Muscle of leg (tissue), 16 donors: ENCODE measurements around the gene TTLL3. TPM values are rescaled to one million over a fixed set of nuclear protein-coding genes. Genes with fewer than 3 reads are reported as not detected.

Source experiments
- DNase-seq: peaks from one replicate; pipeline ENCODE4 v3.0.0; 2013
- H3K27ac ChIP-seq: one replicate; pipeline ENCODE4 v1.5.1; 2013; ENCODE audit warnings: mild to moderate bottlenecking, low read length, control low read depth
- H3K27me3 ChIP-seq: one replicate; pipeline ENCODE4 v1.6.1; 2013; ENCODE audit warnings: low read length; ENCODE audit not compliant: control insufficient read depth, insufficient read depth
- H3K36me3 ChIP-seq: one replicate; pipeline ENCODE4 v1.6.1; 2013; ENCODE audit warnings: low read length; ENCODE audit not compliant: control insufficient read depth, insufficient read depth
- H3K4me1 ChIP-seq: one replicate; pipeline ENCODE4 v1.6.1; 2013; ENCODE audit warnings: low read length; ENCODE audit not compliant: control insufficient read depth, insufficient read depth
- H3K4me3 ChIP-seq: one replicate; pipeline ENCODE4 v1.5.1; 2013; ENCODE audit warnings: low read length, control low read depth
- H3K9me3 ChIP-seq: replicated peaks from 2 replicates; pipeline ENCODE4 v1.6.1; 2013; ENCODE audit warnings: low read depth, low read length; ENCODE audit not compliant: control insufficient read depth
- WGBS: methylation state at CpG from one replicate; pipeline ENCODE4 v1.1.5; 2013; ENCODE audit warnings: missing lambda C conversion rate; ENCODE audit not compliant: insufficient coverage; 5-methylcytosine and 5-hydroxymethylcytosine counted together
- long read RNA-seq, 11 donors: transcript quantifications; one replicate each; lab custom pipeline, GENCODE V29; 2026
- polyA plus RNA-seq, 8 donors: library from polyadenylated mRNA; unstranded; fragments of 120-200 nt; gene quantifications; one replicate each; pipeline versions ENCODE4 v1.2.1 to v1.2.3, GENCODE V29; 2013; ENCODE audit warnings: inconsistent platforms in 1 of 8, low replicate concordance in 1 of 8; ENCODE audit not compliant: insufficient read length in 8 of 8, insufficient read depth in 1 of 8
- total RNA-seq: library from RNA; stranded (reverse); fragments of 120-200 nt; gene quantifications from one replicate; pipeline ENCODE4 v1.2.4, GENCODE V29; 2013

TTLL3 gene, protein sequence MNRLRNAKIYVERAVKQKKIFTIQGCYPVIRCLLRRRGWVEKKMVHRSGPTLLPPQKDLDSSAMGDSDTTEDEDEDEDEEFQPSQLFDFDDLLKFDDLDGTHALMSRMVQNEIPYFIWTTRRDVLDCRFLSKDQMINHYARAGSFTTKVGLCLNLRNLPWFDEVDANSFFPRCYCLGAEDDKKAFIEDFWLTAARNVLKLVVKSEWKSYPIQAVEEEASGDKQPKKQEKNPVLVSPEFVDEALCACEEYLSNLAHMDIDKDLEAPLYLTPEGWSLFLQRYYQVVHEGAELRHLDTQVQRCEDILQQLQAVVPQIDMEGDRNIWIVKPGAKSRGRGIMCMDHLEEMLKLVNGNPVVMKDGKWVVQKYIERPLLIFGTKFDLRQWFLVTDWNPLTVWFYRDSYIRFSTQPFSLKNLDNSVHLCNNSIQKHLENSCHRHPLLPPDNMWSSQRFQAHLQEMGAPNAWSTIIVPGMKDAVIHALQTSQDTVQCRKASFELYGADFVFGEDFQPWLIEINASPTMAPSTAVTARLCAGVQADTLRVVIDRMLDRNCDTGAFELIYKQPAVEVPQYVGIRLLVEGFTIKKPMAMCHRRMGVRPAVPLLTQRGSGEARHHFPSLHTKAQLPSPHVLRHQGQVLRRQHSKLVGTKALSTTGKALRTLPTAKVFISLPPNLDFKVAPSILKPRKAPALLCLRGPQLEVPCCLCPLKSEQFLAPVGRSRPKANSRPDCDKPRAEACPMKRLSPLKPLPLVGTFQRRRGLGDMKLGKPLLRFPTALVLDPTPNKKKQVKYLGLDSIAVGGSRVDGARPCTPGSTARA
- total RNA-seq (21.4 TPM), polyA plus RNA-seq (10 to 100 TPM; 12.6 to 35.7 (median 27.1) TPM)
- long read RNA-seq, donor 1, partial matches to known transcripts: 0 of 2 reads
- long read RNA-seq, donor 1, other reads (novel, unspliced or antisense): 0 of 2 reads
- long read RNA-seq, donor 2: 0 reads
- long read RNA-seq, donor 3, partial matches to known transcripts: 28 of 30 reads
- long read RNA-seq, donor 3, other reads (novel, unspliced or antisense): 0 of 30 reads
- long read RNA-seq, donor 4, partial matches to known transcripts: 0 of 1 reads
- long read RNA-seq, donor 4, other reads (novel, unspliced or antisense): 0 of 1 reads
- long read RNA-seq, donor 5, full-length matches to known transcripts: 2 of 43 reads
- long read RNA-seq, donor 5, partial matches to known transcripts: 7 of 43 reads
- long read RNA-seq, donor 5, other reads (novel, unspliced or antisense): 34 of 43 reads
- long read RNA-seq, donor 6, full-length matches to known transcripts: 5 of 5 reads
- long read RNA-seq, donor 6, partial matches to known transcripts: 0 of 5 reads
- long read RNA-seq, donor 6, other reads (novel, unspliced or antisense): 0 of 5 reads
- long read RNA-seq, donor 7: 0 reads
- long read RNA-seq, donor 8: 0 reads
- long read RNA-seq, donor 9, full-length matches to known transcripts: 3 of 3 reads
- long read RNA-seq, donor 9, partial matches to known transcripts: 0 of 3 reads
- long read RNA-seq, donor 9, other reads (novel, unspliced or antisense): 0 of 3 reads
- long read RNA-seq, donor 10, full-length matches to known transcripts: 5 of 5 reads
- long read RNA-seq, donor 10, partial matches to known transcripts: 0 of 5 reads
- long read RNA-seq, donor 10, other reads (novel, unspliced or antisense): 0 of 5 reads
- long read RNA-seq, donor 11, full-length matches to known transcripts: 2 of 2 reads
- long read RNA-seq, donor 11, partial matches to known transcripts: 0 of 2 reads
- long read RNA-seq, donor 11, other reads (novel, unspliced or antisense): 0 of 2 reads

DNA sequence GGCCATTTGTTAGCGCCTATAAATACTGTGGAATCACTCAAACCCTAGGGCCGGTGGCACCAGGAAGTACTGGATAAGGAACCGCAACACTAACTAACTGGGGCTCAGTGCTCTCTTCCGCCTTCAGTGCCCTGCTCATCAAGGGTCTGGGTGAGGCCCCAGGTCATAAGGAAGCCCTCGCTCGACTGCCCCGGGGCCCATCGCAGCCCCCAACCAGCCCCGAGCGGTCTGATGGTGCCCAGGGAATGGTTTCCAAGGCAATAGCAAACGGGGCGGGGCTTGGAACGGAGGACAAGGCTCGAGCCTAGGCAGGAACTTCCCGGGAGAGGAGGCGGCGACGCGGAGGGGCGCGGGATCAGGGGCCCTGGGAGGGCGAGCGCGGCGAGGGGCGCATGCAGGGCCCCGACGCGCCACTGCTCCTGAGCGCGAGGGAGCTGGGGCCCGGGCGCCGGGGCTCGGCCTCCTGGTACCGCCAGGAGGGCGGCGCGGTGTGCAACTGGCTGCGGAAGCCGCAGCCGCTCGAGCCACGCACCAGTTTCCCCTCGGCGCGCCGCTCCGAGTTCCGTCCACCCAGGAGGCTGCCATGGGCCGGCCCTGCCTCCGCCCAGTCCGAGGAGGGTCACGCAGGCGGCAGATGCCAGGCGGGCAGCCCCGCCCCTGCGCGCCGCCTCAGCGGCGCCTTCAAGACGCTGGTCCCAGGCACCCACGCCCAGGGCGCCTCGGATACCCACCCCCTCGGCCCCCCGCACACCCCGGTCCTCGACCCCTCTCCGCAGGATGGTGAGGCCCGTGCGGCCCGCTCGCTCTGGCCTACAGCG lies at the start of gene TTLL3:
TTLL3 (plus strand) TSS at position 648 of the 818 bp plus-strand sequence. CDS start 400 bp downstream, outside the sequence.
- no peaks in the 10 kb centered on the region for H3K27me3 ChIP-seq
- under 1% methylated on average over 64 of the region's 76 CpGs for WGBS
- peaks cover 21% of the 10 kb centered on the region for H3K4me1 ChIP-seq
- H3K36me3 ChIP-seq: peaks cover 42% of the 10 kb centered on the region
- peak within 1 kb of the TSS; percentile 51 for H3K4me3 ChIP-seq
- no peaks in the 10 kb centered on the region for H3K9me3 ChIP-seq
- DNase-seq: peak; percentile 84
- peak within 1 kb of the TSS; percentile 90 for H3K27ac ChIP-seq

DNA sequence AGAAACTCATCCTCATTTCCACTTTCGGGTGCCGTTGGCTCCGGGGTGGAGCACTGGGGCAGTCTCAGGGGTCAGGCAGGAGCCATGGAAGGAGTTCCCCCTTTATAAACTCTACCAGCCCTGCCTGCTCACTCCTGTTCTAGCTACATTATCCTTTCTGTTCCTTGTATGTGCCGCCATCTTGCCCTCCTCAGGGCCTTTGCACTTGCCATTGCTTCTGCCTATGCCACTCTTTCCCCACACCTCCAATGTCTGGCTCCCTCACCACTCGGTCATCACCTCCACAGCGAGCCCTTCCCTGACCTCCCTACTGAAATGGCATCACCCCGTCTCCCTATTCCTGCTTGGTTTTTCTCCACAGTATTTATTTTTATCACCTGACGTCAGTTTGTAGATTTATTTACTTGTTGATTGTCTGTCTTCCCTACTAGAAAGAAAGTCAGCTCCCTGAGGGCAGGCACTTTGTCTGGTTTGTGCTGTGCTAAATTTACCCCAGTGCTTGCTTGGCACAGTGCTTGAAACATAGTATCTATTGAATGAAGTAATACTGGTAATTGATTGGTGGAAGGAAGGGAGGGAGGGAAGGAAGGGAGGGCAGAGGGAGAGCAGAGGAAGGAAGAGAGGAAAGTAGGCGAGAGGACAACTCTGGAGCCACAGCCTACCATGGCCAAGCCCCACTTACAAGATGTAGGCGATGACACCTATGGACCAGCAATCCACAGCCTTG lies 49.1 kb upstream of the TTLL3 start:
- 93% methylated on average over 6 of the region's 10 CpGs for WGBS

DNA sequence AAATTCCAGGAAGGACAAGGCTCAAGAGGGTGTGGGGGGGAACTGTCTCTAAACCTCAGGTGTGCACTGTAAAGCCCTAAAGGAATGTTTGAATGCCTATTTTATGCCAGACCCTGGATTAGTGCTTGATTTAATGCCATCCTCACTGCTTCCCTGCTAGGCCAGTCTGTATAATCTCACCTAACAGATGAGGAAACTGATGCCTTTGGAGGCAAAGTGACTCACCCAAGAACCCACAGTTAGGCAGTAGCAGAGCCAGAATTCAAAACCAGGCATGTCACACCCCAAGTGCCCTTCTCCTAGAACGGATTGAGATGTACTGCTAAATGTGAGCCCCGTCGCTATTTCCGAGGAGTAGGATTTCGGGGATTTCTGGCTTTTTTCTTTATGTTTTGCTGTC lies 48.1 kb upstream of the TTLL3 start:
- WGBS: no CpG with 5 or more reads among the region's 5 CpGs
- DNase-seq: no peak
- Histone ChIP-seq H3K36me3 (peaks cover 66% of the 10 kb centered on the region), H3K9me3 (no peaks in the 10 kb centered on the region), H3K4me3 (no peak overlapping the region), H3K27ac (no peak overlapping the region), H3K4me1 (peaks cover 2% of the 10 kb centered on the region), H3K27me3 (no peaks in the 10 kb centered on the region)

More for the DNA sequence above, 49.1 kb upstream of the TTLL3 start:
- Histone ChIP-seq H3K36me3 (peaks cover 75% of the 10 kb centered on the region), H3K9me3 (no peaks in the 10 kb centered on the region), H3K27ac (no peak overlapping the region), H3K27me3 (no peaks in the 10 kb centered on the region), H3K4me1 (no peaks in the 10 kb centered on the region), H3K4me3 (no peak overlapping the region)
- no peak for DNase-seq

DNA sequence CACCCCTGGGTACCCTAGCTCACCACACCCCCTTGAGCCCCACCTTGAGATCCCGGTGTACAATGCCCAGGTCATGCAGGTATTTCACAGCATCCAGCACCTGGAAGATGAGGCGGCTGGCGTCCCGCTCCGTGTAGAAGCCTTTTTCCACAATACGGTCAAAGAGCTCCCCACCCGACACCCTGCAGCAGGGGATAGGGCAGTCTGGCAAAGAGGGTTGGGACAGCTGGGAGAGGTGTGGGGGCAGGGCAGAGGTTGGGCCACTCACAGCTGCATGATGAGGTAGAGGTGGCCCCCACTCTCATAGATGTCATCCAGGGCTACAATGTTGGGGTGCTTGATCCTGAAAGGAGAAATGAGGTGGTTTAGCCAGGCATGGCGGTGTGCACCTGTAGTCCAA lies 47.2 kb upstream of the TTLL3 start:
- Histone ChIP-seq H3K27ac (no peak overlapping the region), H3K36me3 (peaks cover 62% of the 10 kb centered on the region), H3K4me3 (no peak overlapping the region), H3K4me1 (peaks cover 9% of the 10 kb centered on the region), H3K9me3 (no peaks in the 10 kb centered on the region), H3K27me3 (no peaks in the 10 kb centered on the region)
- 93% methylated on average over 3 of the region's 8 CpGs for WGBS
- DNase-seq: no peak

DNA sequence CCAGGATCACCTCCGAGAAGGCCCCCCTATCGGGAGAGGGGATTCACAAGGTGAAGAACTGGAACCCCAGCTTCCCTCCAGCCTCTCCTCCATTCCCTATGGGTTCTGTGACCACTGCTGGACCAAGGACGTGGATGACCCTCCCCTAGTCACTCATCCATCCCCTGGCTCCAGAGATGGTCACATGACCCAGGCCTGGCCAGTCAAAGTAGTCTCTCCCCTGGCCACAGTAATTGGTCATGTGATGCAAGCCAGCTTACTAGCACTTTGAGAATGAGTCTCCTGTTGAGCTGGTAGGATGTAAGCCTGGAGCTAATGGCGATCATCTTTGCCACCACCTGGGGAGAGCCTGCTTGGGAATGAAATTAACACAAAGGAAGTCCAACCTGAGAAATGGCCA lies 44.2 kb upstream of the TTLL3 start:
- Histone ChIP-seq H3K4me3 (no peak overlapping the region), H3K9me3 (no peaks in the 10 kb centered on the region), H3K27ac (no peak overlapping the region), H3K4me1 (peaks cover 33% of the 10 kb centered on the region), H3K36me3 (peaks cover 37% of the 10 kb centered on the region), H3K27me3 (no peaks in the 10 kb centered on the region)
- no peak for DNase-seq
- 71% methylated on average over 4 of the region's 4 CpGs for WGBS

DNA sequence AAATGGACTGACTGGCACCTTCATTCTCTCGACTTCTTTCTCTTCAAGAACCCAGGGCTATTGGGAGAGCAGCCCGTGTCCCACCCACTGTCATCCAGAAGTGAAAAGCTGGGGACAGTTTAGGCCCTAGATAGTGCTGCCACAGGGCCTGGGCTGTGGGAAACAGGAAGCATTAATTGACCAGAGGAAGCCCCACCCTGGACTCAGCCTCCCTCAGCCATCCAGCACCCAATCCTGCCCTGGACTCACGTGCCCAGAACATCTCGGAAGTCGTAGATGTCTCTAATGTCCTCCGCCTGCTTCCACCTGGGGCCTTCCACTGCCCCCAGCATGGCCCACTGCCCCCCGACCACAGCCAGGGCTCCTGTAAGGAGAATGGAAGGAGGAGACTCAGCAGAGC lies 42.6 kb upstream of the TTLL3 start:
- no peaks in the 10 kb centered on the region for H3K27me3 ChIP-seq
- no peak overlapping the region for H3K4me3 ChIP-seq
- 42% methylated on average over 5 of the region's 7 CpGs for WGBS
- H3K4me1 ChIP-seq: peaks cover 33% of the 10 kb centered on the region
- H3K27ac ChIP-seq: no peak overlapping the region
- DNase-seq: no peak
- H3K36me3 ChIP-seq: peaks cover 28% of the 10 kb centered on the region
- H3K9me3 ChIP-seq: no peaks in the 10 kb centered on the region

DNA sequence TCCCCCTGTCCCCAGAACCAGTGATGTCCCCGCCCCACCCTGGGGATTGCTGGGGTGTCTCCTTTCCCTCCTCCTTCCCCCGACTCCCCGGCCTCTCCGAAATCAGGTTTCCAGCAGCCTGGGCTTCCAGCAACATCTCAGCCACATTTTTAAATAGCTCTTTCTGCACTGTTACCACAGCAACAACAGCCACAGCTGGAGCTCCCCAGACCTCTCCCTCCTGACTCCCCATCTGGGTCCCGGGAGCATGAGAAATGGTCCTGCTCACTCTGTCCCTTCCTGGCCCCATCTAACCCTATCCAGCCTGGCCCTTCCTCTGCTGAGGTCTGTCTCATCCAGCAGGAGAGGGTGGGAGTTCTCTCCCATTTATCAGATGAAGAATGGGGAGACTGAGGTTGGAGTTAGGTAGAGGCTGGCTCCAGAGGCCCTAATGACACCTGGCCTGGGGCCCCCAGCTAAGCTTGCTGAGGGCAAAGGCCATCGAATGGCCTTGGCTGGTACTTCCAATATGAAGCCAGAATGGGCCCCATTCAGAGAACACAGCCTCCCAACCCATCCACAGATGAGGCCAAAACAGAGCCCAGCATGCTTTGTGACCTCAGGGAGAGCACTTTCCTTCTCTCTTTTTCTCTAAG lies 41.8 kb upstream of the TTLL3 start:
- DNase-seq: peak; percentile 68
- H3K4me3 ChIP-seq: no peak overlapping the region
- peaks cover 20% of the 10 kb centered on the region for H3K36me3 ChIP-seq
- no peaks in the 10 kb centered on the region for H3K9me3 ChIP-seq
- H3K27me3 ChIP-seq: no peaks in the 10 kb centered on the region
- WGBS: 55% methylated on average over 4 of the region's 6 CpGs
- H3K4me1 ChIP-seq: peaks cover 33% of the 10 kb centered on the region
- no peak overlapping the region for H3K27ac ChIP-seq

DNA sequence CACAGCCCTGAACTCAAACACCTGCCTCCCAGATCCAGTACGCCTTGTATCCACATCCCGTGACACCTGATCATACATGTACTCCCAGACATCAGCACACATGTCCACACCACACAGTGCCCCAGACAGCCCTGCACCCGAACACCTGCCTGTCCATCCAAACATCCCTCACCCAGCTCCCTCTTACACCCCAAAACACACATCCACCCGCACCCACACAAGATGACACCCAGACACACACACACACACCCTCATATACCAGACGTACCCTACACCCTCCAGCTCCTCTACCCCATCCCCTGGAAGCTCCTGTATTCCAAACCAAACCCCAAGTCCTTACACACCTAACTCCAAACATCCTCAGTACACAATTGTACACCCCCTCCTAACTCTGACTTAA lies 41.0 kb upstream of the TTLL3 start:
- peaks cover 33% of the 10 kb centered on the region for H3K4me1 ChIP-seq
- no peaks in the 10 kb centered on the region for H3K9me3 ChIP-seq
- H3K27me3 ChIP-seq: no peaks in the 10 kb centered on the region
- H3K4me3 ChIP-seq: peak overlapping the region; percentile 66
- peaks cover 15% of the 10 kb centered on the region for H3K36me3 ChIP-seq
- no peak for DNase-seq
- peak overlapping the region; percentile 60 for H3K27ac ChIP-seq
- 64% methylated on average over 5 of the region's 5 CpGs for WGBS
